GM10248 (cell line): ENCODE data around the gene METTL2B.
A peak's percentile ranks its signal among the peaks of the same experiment; 100 is the strongest.

ENCODE experiments used
- CTCF ChIA-PET: fragments of 300-600 bp; sonication (Branson Sonifier 250); formaldehyde crosslinking; extraction: SDS; loops from one replicate; lab custom pipeline; 2021; ENCODE audit warnings: antibody characterized with exemption; lab: Yijun Ruan, JAX
- POLR2A ChIA-PET: fragments of 350-650 bp; sonication (Branson Sonifier 250); formaldehyde crosslinking; extraction: SDS; loops from one replicate; lab custom pipeline; 2020; ENCODE audit warnings: antibody characterized with exemption; lab: Yijun Ruan, JAX
- DNase-seq: peaks from one replicate; pipeline ENCODE4 v3.0.0; 2012; ENCODE audit errors: extremely low spot score
- TF ChIP-seq, protein P1 (sequence below): IDR thresholded peaks from 2 replicates; pipeline ENCODE4 v1.5.1; 2012; ENCODE audit warnings: mild to moderate bottlenecking, low read depth; ENCODE audit errors: extremely low read depth, missing control alignments, control extremely low read depth

The METTL2B gene, protein sequence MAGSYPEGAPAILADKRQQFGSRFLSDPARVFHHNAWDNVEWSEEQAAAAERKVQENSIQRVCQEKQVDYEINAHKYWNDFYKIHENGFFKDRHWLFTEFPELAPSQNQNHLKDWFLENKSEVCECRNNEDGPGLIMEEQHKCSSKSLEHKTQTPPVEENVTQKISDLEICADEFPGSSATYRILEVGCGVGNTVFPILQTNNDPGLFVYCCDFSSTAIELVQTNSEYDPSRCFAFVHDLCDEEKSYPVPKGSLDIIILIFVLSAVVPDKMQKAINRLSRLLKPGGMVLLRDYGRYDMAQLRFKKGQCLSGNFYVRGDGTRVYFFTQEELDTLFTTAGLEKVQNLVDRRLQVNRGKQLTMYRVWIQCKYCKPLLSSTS

DNA sequence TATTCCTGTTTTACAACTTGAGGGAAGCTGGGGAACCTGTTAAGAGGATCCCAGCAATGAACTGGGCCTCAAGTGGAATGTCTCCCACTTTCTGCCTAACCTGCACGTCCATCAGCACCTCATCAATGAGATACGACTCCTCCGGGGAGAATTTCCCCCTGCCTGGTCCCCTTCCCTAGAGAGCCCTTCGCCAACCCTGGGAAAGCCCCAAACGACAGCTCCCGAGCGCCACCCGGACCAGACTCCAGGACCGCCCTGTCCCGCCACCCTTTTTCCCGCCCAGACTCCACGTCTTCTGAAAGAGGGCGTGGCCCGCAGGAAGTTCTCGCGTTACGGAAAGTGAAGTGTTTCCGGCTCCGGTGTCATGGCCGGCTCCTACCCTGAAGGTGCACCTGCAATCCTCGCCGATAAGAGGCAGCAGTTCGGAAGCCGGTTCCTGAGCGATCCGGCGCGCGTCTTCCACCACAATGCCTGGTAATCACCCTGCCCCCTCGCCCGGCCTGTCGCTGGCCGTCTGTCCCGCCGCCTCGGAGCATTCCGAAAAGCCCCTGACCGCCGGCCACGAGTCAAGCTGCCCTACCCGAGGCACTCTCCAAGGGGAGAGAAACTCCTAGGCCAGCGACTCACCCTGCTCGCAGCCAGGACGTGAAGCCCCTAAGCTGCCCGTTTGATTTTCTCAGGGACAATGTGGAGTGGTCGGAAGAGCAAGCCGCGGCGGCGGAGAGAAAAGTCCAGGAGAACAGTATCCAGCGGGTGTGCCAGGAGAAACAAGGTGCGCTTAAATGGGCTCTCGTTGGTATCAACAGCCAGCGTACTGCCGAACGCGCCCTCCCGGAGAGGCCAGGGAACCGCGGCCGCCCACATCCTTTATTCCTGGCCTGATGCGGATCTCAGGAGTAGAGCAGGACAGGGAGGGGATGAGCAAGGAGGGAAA is at the start of gene METTL2B:
Gene METTL2B (plus strand): TSS at position 347 of the 934 bp plus-strand sequence. CDS start 18 bp downstream, at position 365.
- TF ChIP-seq, protein P1, sequence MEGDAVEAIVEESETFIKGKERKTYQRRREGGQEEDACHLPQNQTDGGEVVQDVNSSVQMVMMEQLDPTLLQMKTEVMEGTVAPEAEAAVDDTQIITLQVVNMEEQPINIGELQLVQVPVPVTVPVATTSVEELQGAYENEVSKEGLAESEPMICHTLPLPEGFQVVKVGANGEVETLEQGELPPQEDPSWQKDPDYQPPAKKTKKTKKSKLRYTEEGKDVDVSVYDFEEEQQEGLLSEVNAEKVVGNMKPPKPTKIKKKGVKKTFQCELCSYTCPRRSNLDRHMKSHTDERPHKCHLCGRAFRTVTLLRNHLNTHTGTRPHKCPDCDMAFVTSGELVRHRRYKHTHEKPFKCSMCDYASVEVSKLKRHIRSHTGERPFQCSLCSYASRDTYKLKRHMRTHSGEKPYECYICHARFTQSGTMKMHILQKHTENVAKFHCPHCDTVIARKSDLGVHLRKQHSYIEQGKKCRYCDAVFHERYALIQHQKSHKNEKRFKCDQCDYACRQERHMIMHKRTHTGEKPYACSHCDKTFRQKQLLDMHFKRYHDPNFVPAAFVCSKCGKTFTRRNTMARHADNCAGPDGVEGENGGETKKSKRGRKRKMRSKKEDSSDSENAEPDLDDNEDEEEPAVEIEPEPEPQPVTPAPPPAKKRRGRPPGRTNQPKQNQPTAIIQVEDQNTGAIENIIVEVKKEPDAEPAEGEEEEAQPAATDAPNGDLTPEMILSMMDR, result peak; percentile 22
- ChIA-PET CTCF (interaction anchor here (1.1 to 4.1 kb wide), 4 partner anchors 16 to 406 kb away, joined by 3 to 41 read pairs (median 6); no protein-coding TSS in a partner anchor), POLR2A (interaction anchor here (0.5 kb wide), 1 partner anchor 35 kb away, joined by 5 read pairs; no protein-coding TSS in a partner anchor)
- peak; percentile 84 for DNase-seq

DNA sequence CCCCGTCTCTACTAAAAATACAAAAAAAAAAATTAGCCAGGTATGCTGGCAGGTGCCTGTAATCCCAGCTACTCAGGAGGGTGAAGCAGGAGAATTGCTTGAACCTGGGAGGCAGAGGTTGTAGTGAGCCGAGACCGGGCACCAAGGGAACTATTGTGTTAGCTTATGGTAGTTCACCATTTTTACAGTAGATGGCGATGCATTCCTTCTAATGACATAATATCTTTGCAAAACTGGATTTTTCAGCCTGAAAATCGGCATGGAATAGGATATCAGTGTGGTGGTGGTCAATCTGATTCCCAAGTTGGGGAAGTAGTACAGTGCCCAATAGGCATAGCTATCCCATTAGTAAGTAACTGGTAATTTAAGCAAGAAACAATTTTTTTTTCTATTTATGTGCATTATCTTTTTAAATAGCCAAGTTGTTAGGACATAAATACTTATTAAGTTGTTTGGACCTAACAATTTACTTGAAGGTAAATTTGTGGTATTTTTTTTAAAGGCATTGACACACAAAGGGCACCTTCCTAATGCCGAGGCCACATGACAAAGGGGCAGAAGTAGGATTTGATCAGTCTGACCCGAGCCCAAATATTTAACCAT is 49.2 kb upstream of the METTL2B start:
- TF ChIP-seq, protein P1, result peak; percentile 67
- ChIA-PET POLR2A (no interaction called here), CTCF (interaction anchor here (0.6 to 42.8 kb wide), 24 partner anchors 9 to 791 kb away, joined by 3 to 963 read pairs (median 10); partner anchors contain the start of genes HILPDA, IMPDH1, METTL2B and RBM28)
- DNase-seq, result peak; percentile 51

DNA sequence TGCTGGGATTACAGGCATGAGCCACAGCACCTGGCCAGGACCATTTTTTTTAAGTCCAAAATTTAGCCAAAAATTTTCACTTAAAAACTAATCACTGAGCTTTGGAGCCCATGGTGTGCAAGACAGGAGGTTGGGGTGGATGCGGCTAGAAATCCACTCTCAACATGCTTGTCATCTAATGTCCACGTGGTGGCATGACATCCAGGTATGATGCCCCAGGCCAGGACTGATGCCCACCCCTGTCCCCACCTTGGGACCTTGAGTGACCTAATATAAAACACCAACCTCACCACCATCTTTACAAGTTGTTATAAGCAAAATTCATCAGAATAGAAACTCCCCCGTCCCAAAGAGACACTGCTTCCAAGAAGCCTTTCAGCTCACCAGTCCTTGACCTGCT is 46.3 kb upstream of the METTL2B start:
- no peak for DNase-seq
- ChIA-PET CTCF (interaction anchor here (1.7 to 42.8 kb wide), 6 partner anchors 11 to 45 kb away, joined by 5 to 963 read pairs (median 116); partner anchors contain the start of genes HILPDA and IMPDH1), POLR2A (no interaction called here)
- TF ChIP-seq, protein P1, result no peak

DNA sequence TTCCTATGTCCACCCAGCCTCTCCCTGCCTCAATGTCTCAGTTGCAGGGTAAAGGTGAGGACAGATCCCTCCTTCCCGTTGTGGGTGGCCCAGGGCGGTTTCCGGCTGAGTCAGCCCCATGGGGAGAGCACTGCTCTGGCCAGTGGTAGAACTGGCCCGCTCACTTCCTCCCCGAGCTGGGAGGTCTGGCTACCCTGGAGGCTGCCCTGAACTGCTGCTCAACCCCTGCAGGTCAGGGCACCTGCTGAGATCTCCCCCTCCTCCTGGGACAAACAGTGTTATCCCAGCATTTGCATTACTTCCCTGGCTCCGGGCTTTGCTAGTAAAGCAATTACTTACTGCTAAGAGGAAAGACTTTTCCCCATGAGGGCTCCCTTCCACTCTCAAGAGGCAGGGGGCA is 45.3 kb upstream of the METTL2B start:
- TF ChIP-seq, protein P1, result no peak
- DNase-seq, result no peak
- ChIA-PET CTCF (interaction anchor here (1.4 to 42.8 kb wide), 7 partner anchors 14 to 44 kb away, joined by 5 to 963 read pairs (median 88); partner anchors contain the start of genes HILPDA and IMPDH1), POLR2A (no interaction called here)

DNA sequence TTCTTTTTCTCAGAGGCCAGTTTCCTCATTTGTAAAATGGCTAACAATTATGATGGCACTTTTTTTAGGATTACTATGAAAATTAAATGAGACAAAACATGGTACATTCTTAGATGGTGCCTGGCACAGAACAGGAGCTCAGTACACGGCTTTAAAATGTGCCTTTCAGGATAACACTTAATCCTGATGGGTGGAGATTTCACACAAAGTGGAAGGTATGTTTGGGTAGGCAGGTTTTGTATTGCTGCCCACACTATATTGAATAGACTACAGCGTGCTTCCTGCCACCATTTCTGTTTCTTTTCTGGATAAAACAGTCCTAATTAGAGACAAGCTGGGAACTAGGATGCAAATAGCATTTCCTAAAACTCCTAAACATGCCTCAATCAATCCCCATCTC is 44.8 kb upstream of the METTL2B start:
- ChIA-PET POLR2A (interaction anchor here (0.8 kb wide), 1 partner anchor 22 kb away, joined by 3 read pairs; no protein-coding TSS in a partner anchor), CTCF (interaction anchor here (0.8 to 42.8 kb wide), 6 partner anchors 13 to 33 kb away, joined by 5 to 963 read pairs (median 48); partner anchors contain the start of genes HILPDA and IMPDH1)
- TF ChIP-seq, protein P1, result no peak
- DNase-seq, result no peak
